GM12891 (cell line): ENCODE results near the gene SCIMP.

Experiments
- POLR2A ChIP-seq: IDR thresholded peaks from 2 replicates; pipeline ENCODE4 v1.6.1; 2011; ENCODE audit warnings: low read depth, low read length, control low read depth
- POLR2AphosphoS5 ChIP-seq: IDR thresholded peaks from 2 replicates; pipeline ENCODE4 v1.6.1; 2011; ENCODE audit warnings: low read depth, low read length, control low read depth
- TAF1 ChIP-seq: IDR thresholded peaks from 2 replicates; pipeline ENCODE4 v1.6.1; 2011; ENCODE audit warnings: low read depth, low read length, control low read depth

DNA sequence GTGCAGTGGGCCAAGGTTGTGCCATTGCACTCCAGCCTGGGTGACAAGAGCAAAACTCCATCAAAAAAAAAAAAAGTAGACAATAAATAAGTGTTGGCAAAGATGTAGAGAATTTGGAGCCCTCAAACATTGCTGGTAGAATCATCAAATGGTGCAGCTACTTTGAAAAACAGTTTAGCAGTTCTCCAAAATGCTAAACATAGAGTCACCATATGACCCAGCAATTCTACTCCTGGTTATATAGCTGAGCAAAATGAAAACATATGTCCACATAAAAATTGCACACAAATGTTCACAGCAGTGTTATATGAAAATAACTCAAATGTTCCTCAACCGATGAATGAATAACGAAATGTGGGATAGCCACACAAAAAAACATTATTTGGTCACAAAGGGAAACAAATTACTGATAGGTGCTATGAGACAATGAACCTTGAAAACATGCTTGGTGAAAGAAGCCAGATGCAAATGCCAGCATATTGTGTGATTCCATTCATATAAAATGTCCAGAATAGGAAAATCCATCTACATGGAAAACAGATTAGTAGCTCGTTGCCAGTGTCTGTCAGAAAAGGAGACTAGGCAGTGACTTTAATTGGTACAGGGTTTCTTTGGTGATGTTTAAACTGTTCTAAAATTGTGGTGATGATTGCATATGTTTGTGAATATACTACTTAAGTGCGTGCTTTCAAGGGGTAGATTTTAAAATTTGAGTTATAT, 34.7 kb upstream of the SCIMP start:
- TF ChIP-seq POLR2A, result no peak
- no peak for TF ChIP-seq POLR2AphosphoS5
- no peak for TF ChIP-seq TAF1
